HepG2 (cell line): ENCODE measurements around the gene BCKDHB. TPM values are rescaled to one million over a fixed set of nuclear protein-coding genes. Genes with fewer than 3 reads are reported as not detected.

Experiments
- ATAC-seq: fragments of 200-7000 bp; cut with Tn5 transposase; 3 replicates; pipeline ENCODE4 v1.9.1; 2020; ENCODE audit warnings: mild to moderate bottlenecking, moderate library complexity
- BruUV-seq: library from RNA; stranded (reverse); fragments of 400-500 nt; replicated peaks from 2 replicates; lab custom pipeline; 2021; lab: Mats Ljungman, UMichigan
- CTCF ChIA-PET: fragments of 300-600 bp; formaldehyde crosslinking; extraction: SDS; loops from one replicate; lab custom pipeline; 2021; ENCODE audit warnings: low total read pairs, inconsistent platforms, low intra/inter-chr PET ratio; lab: Yijun Ruan, JAX
- POLR2A ChIA-PET: fragments of 350-600 bp; sonication (Branson Sonifier 250); formaldehyde crosslinking; loops from one replicate; lab custom pipeline; 2020; ENCODE audit warnings: antibody characterized with exemption, inconsistent platforms; lab: Yijun Ruan, JAX
- DNase-seq: peaks from one replicate; pipeline ENCODE4 v3.0.0-alpha.2; 2015; ENCODE audit warnings: low spot score
- FAIRE-seq: peaks from 3 replicates; lab custom pipeline; 2011; peaks lifted over from hg19 to GRCh38; lab: Jason Lieb, UNC
- H2AFZ ChIP-seq: one replicate; pipeline ENCODE4 v1.6.1; 2011; ENCODE audit warnings: low read length, inconsistent platforms
- H3K27ac ChIP-seq: fragments of 300-600 bp; 3 replicates; pipeline ENCODE4 v1.8.0; 2011; ENCODE audit warnings: mixed run types, mild to moderate bottlenecking, mixed read lengths, low read length, inconsistent platforms; ENCODE audit not compliant: insufficient read depth; ENCODE audit errors: extremely low read length
- H3K27me3 ChIP-seq, 2 experiments: fragments of 200-600 bp in 1 of 2; 2 replicates in 1 of 2; 3 replicates in 1 of 2; pipeline versions ENCODE4 v1.6.0 to v1.8.0; 2011; ENCODE audit warnings: low read length in 2 of 2, mild to moderate bottlenecking in 2 of 2, moderate library complexity in 2 of 2, inconsistent platforms in 1 of 2; ENCODE audit not compliant: insufficient read depth in 2 of 2, control insufficient read depth in 1 of 2
- H3K36me3 ChIP-seq, 2 experiments: fragments of 200-600 bp in 1 of 2; replicated peaks in 1 of 2; 2 replicates in 1 of 2; 3 replicates in 1 of 2; pipeline versions ENCODE4 v1.5.1 to v1.8.0; 2011; ENCODE audit warnings: low read length in 2 of 2, inconsistent platforms in 1 of 2; ENCODE audit not compliant: insufficient read depth in 2 of 2, control insufficient read depth in 1 of 2
- H3K4me1 ChIP-seq: 2 replicates; pipeline ENCODE4 v1.5.1; 2012; ENCODE audit warnings: low read length, inconsistent platforms; ENCODE audit not compliant: insufficient read depth
- H3K4me2 ChIP-seq: 2 replicates; pipeline ENCODE4 v1.6.0; 2011; ENCODE audit warnings: low read depth, low read length, inconsistent platforms
- H3K4me3 ChIP-seq, 3 experiments: fragments of 200-600 bp in 1 of 3; sonication (generic), shearing (Covaris generic) in 1 of 3; replicated peaks in 1 of 3; 2 replicates each; pipeline ENCODE4 v1.5.1; 2011 to 2016; ENCODE audit warnings: low read length in 3 of 3, inconsistent platforms in 2 of 3, low read depth in 2 of 3, mild to moderate bottlenecking in 2 of 3, control low read depth in 1 of 3, mixed read lengths in 1 of 3; ENCODE audit not compliant: insufficient read depth in 1 of 3
- H3K79me2 ChIP-seq: one replicate; pipeline ENCODE4 v1.6.1; 2011; ENCODE audit warnings: low read length, inconsistent platforms; ENCODE audit not compliant: insufficient read depth
- H3K9ac ChIP-seq: 2 replicates; pipeline ENCODE4 v1.6.0; 2011; ENCODE audit warnings: mild to moderate bottlenecking, low read depth, low read length, inconsistent platforms; ENCODE audit not compliant: insufficient read depth
- H3K9me3 ChIP-seq: 2 replicates; pipeline ENCODE4 v1.5.1; 2012; ENCODE audit warnings: mild to moderate bottlenecking, low read length
- H4K20me1 ChIP-seq: 2 replicates; pipeline ENCODE4 v1.6.0; 2011; ENCODE audit warnings: inconsistent platforms, mild to moderate bottlenecking, low read length, moderate library complexity; ENCODE audit not compliant: insufficient read depth
- BRCA1 ChIP-seq: sonication (generic); formaldehyde crosslinking; IDR thresholded peaks from 2 replicates; pipeline ENCODE4 v1.4.0; 2020; ENCODE audit warnings: missing genetic modification reagents
- CBFB ChIP-seq: sonication (generic); formaldehyde crosslinking; IDR thresholded peaks from 2 replicates; pipeline ENCODE4 v1.4.0; 2020; ENCODE audit warnings: missing genetic modification reagents
- CCDC6 ChIP-seq: sonication (generic); formaldehyde crosslinking; IDR thresholded peaks from 2 replicates; pipeline ENCODE4 v1.8.1; 2022; ENCODE audit warnings: mild to moderate bottlenecking, missing genetic modification reagents, moderate library complexity
- CENPT ChIP-seq: sonication (generic); formaldehyde crosslinking; IDR thresholded peaks from 2 replicates; pipeline ENCODE4 v1.8.0; 2022; ENCODE audit warnings: low read depth, mild to moderate bottlenecking, moderate library complexity, missing genetic modification reagents
- MIER2 ChIP-seq: IDR thresholded peaks from 2 replicates; pipeline ENCODE4 v1.6.1; 2016; ENCODE audit warnings: missing biosample characterization, missing genetic modification reagents
- PITX1 ChIP-seq: sonication (generic); formaldehyde crosslinking; IDR thresholded peaks from 2 replicates; pipeline ENCODE4 v1.5.1; 2020; ENCODE audit warnings: mild to moderate bottlenecking, missing genetic modification reagents
- RBM39 ChIP-seq: fragments of 200-400 bp; formaldehyde crosslinking; IDR thresholded peaks from one replicate; pipeline ENCODE4 v1.6.1; 2018; ENCODE audit warnings: antibody characterized with exemption, mild to moderate bottlenecking, low read depth, low read length; ENCODE audit not compliant: poor library complexity, severe bottlenecking
- RNF2 ChIP-seq: fragments of 450-650 bp; conservative IDR thresholded peaks from 2 replicates; pipeline ENCODE4 v1.6.1; 2016; ENCODE audit warnings: low read depth
- U2AF1 ChIP-seq: fragments of 200-400 bp; formaldehyde crosslinking; optimal IDR thresholded peaks from 2 replicates; pipeline ENCODE3; 2017; ENCODE audit warnings: mild to moderate bottlenecking, low read depth, low read length
- ZNF354B ChIP-seq: sonication (generic); formaldehyde crosslinking; IDR thresholded peaks from 2 replicates; pipeline ENCODE4 v1.8.0; 2022; ENCODE audit warnings: mild to moderate bottlenecking, missing genetic modification reagents
- ZNF816 ChIP-seq: sonication (generic); formaldehyde crosslinking; IDR thresholded peaks from 2 replicates; pipeline ENCODE4 v1.8.0; 2022; ENCODE audit warnings: missing genetic modification reagents, mild to moderate bottlenecking, borderline replicate concordance
- ZNF83 ChIP-seq: sonication (generic); formaldehyde crosslinking; IDR thresholded peaks from 2 replicates; pipeline ENCODE4 v1.4.0; 2020; ENCODE audit warnings: missing genetic modification reagents, mild to moderate bottlenecking, borderline replicate concordance
- WGBS: methylation state at CpG from one replicate; pipeline ENCODE4 v1.1.6; 2017; ENCODE audit warnings: low lambda C conversion rate; 5-methylcytosine and 5-hydroxymethylcytosine counted together
- in situ Hi-C: cut with HindIII; loops from 2 replicates; pipeline ENCODE4 v1.10.0; 2017; ENCODE audit warnings: low pct_unique_long_range_greater_than_20kb; ENCODE audit not compliant: extremely low pct_ligation_motif_present
- intact Hi-C: fragments of 100-400 bp; cut with micrococcal nuclease; formaldehyde crosslinking; loops from one replicate; pipeline ENCODE4 v1.10.0; 2022; ENCODE audit not compliant: unreplicated experiment
- polyA plus RNA-seq, 8 experiments: library from polyadenylated mRNA; depleted of rRNA in 3 of 8; stranded (reverse) in 7 of 8; unstranded in 1 of 8; fragments of >200 nt; fragmentation: Illumina TruSeq in 4 of 8; extraction: Trizol in 4 of 8; gene quantifications; 2 replicates each; pipeline versions ENCODE4 v1.2.1 to v1.2.3, GENCODE V29; 2011 to 2016; ENCODE audit warnings: low read depth in 4 of 8, missing spikeins in 1 of 8, mixed read lengths in 1 of 8; ENCODE audit not compliant: insufficient read depth in 1 of 8
- total RNA-seq, 5 experiments: library from RNA; depleted of rRNA; stranded (reverse); fragments of >200 nt; fragmentation: Illumina TruSeq; extraction: Trizol; gene quantifications; 2 replicates each; pipeline ENCODE4 v1.2.3, GENCODE V29; 2016; ENCODE audit warnings: low read depth in 1 of 5
- TF ChIP-seq, protein P1 (sequence below): IDR thresholded peaks from 2 replicates; pipeline ENCODE4 v1.6.1; 2016; ENCODE audit warnings: missing genetic modification reagents, missing compliant biosample characterization
- TF ChIP-seq, protein P2 (sequence below): sonication (generic); formaldehyde crosslinking; IDR thresholded peaks from 2 replicates; pipeline ENCODE4 v1.5.0; 2020; ENCODE audit warnings: missing genetic modification reagents, mild to moderate bottlenecking, borderline replicate concordance
- TF ChIP-seq, protein P3 (sequence below): IDR thresholded peaks from 2 replicates; pipeline ENCODE4 v1.6.1; 2016; ENCODE audit warnings: low read depth
- TF ChIP-seq, protein P4 (sequence below): sonication (generic); formaldehyde crosslinking; IDR thresholded peaks from 2 replicates; pipeline ENCODE4 v1.4.0; 2020; ENCODE audit warnings: mild to moderate bottlenecking, missing genetic modification reagents

The BCKDHB gene
- total and polyA plus RNA-seq, 2 of the 13 experiments (the other 11 are each of a cell fraction or from before 2014, with no cell fraction given): 10.8 to 13.6 TPM

DNA sequence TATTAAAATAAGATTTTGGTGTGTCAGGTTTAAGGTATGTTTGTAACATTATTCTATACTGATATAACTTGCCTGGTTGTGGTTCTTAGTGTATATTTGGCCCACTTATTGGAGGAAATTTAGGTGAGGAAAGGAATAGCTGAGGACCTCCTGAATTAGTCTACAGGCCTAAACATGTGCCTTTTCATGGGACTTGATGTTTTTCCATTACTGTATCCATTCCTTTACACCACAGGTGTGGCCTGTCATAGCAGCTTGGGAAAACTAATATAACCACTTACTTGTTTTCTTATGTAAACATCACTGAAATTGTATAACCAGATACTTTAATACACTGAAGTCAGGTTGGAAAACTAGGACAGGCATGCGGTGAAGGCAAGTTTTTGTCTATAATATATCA is 27.6 kb downstream of the BCKDHB start:
- Histone ChIP-seq H3K4me1 (no peaks in the 10 kb centered on the region), H3K9me3 (no peaks in the 10 kb centered on the region), H3K27ac (no peak overlapping the region), H3K9ac (no peak overlapping the region), H4K20me1 (no peaks in the 10 kb centered on the region), H3K79me2 (no peaks in the 10 kb centered on the region), H3K27me3 (no peaks in the 10 kb centered on the region)
- in situ Hi-C loops: no loop called here
- WGBS: 95% methylated on average over 1 of the region's 1 CpG
- no peak for FAIRE-seq
- TF ChIP-seq, protein P1, sequence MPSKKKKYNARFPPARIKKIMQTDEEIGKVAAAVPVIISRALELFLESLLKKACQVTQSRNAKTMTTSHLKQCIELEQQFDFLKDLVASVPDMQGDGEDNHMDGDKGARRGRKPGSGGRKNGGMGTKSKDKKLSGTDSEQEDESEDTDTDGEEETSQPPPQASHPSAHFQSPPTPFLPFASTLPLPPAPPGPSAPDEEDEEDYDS (CRISPR knock-in tag): no peak
- TF ChIP-seq, protein P2, sequence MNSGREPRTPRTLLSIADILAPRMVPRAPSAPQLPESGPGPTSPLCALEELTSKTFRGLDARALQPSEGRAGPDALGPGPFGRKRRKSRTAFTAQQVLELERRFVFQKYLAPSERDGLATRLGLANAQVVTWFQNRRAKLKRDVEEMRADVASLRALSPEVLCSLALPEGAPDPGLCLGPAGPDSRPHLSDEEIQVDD (CRISPR knock-in tag): no peak
- TF ChIP-seq CENPT (CRISPR knock-in tag) (no peak), BRCA1 (CRISPR knock-in tag) (no peak), ZNF816 (no peak), U2AF1 (no peak)
- TF ChIP-seq, all 625 proteins: peak for 0
- no peak overlapping the region for H3K4me3 ChIP-seq
- DNase-seq: no peak
- H3K36me3 ChIP-seq: peaks cover 0 to 5% of the 10 kb centered on the region in 2 experiments; a peak in 2 of 5 replicates
- H2AFZ ChIP-seq: no peak overlapping the region
- ATAC-seq: no peak
- no TSS peak for BruUV-seq
- no peak overlapping the region for H3K4me2 ChIP-seq
- ChIA-PET POLR2A (no interaction called here), CTCF (no interaction called here)
- intact Hi-C loops: no loop called here

- Histone ChIP-seq H3K27me3 (no peaks in the 10 kb centered on the region), H3K4me2 (no peak overlapping the region), H3K27ac (no peak overlapping the region), H3K4me3 (no peak overlapping the region), H3K9ac (no peak overlapping the region), H3K36me3 (no peaks in the 10 kb centered on the region; a peak in 1 of 5 replicates), H3K79me2 (no peaks in the 10 kb centered on the region), H4K20me1 (no peaks in the 10 kb centered on the region), H3K9me3 (no peaks in the 10 kb centered on the region), H2AFZ (no peak overlapping the region), H3K4me1 (no peaks in the 10 kb centered on the region)
- ChIA-PET CTCF (no interaction called here), POLR2A (no interaction called here)
- FAIRE-seq (no peak), DNase-seq (no peak), ATAC-seq (no peak)
- in situ Hi-C loops: no loop called here
- no TSS peak for BruUV-seq
- 93% methylated on average over 1 of the region's 1 CpG for WGBS
- intact Hi-C loops: no loop called here
- TF ChIP-seq PITX1 (CRISPR knock-in tag): no peak
- TF ChIP-seq MIER2 (CRISPR knock-in tag): no peak
- no peak for TF ChIP-seq ZNF83 (CRISPR knock-in tag)
- no peak for TF ChIP-seq RBM39
- no peak for TF ChIP-seq RNF2
- TF ChIP-seq, protein P3, sequence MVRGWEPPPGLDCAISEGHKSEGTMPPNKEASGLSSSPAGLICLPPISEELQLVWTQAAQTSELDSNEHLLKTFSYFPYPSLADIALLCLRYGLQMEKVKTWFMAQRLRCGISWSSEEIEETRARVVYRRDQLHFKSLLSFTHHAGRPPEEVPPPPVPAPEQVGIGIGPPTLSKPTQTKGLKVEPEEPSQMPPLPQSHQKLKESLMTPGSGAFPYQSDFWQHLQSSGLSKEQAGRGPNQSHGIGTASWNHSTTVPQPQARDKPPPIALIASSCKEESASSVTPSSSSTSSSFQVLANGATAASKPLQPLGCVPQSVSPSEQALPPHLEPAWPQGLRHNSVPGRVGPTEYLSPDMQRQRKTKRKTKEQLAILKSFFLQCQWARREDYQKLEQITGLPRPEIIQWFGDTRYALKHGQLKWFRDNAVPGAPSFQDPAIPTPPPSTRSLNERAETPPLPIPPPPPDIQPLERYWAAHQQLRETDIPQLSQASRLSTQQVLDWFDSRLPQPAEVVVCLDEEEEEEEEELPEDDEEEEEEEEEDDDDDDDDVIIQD (CRISPR knock-in tag): no peak
- no peak for TF ChIP-seq ZNF354B
- no peak for TF ChIP-seq CBFB (CRISPR knock-in tag)
- TF ChIP-seq, protein P4, sequence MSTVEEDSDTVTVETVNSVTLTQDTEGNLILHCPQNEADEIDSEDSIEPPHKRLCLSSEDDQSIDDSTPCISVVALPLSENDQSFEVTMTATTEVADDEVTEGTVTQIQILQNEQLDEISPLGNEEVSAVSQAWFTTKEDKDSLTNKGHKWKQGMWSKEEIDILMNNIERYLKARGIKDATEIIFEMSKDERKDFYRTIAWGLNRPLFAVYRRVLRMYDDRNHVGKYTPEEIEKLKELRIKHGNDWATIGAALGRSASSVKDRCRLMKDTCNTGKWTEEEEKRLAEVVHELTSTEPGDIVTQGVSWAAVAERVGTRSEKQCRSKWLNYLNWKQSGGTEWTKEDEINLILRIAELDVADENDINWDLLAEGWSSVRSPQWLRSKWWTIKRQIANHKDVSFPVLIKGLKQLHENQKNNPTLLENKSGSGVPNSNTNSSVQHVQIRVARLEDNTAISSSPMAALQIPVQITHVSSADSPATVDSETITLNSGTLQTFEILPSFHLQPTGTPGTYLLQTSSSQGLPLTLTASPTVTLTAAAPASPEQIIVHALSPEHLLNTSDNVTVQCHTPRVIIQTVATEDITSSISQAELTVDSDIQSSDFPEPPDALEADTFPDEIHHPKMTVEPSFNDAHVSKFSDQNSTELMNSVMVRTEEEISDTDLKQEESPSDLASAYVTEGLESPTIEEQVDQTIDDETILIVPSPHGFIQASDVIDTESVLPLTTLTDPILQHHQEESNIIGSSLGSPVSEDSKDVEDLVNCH: no peak
- TF ChIP-seq CCDC6 (CRISPR knock-in tag): no peak
These were observed 36.1 kb downstream of the BCKDHB start for GRCh38 chr6:80142586-80142985.
